ENCODE results near the gene LIN54. TPM values are rescaled to one million over a fixed set of nuclear protein-coding genes. Genes with fewer than 3 reads are reported as not detected.

Gene LIN54
- total and polyA plus RNA-seq, 2 of the 4 experiments (the other 2 are of a cell fraction): 5.3 to 26.9 TPM

GRCh38 chr4:83036991-83037665 is 26.5 kb upstream of the LIN54 start:
- H2BK120ac ChIP-seq (ENCODE audit: low read depth, low read length): no peak overlapping the region
- H2BK20ac ChIP-seq (ENCODE audit: low read depth, low read length): no peak overlapping the region
- TF ChIP-seq RCOR1 (IDR thresholded peaks at IDR 0.05; ENCODE audit: insufficient replicate concordance, low read length) (no peak), MAZ (IDR thresholded peaks at IDR 0.05; ENCODE audit: borderline replicate concordance, low read depth, low read length) (no peak)
- POLR2A ChIA-PET (ENCODE audit: unreplicated experiment): no interaction called here
- CTCF ChIA-PET: no interaction called here
- no peak overlapping the region; the same call in 1 of the 2 replicates for H4K91ac ChIP-seq (ENCODE audit: insufficient read depth, low read depth, low read length)
- intact Hi-C loops (cut with micrococcal nuclease): no loop called here
- no peak overlapping the region for H3K56ac ChIP-seq (ENCODE audit: extremely low read depth, insufficient read depth, low read length)
- in situ Hi-C loops (cut with MboI; ENCODE audit: low sequenced_read_pairs): loop anchor here (25.0 kb wide), 1 partner anchor 600 kb away; the partner anchor contains the start of genes ENOPH1 and HNRNPDL
- peak overlapping the region; percentile 20; the same call in 1 of the 2 replicates for H3K9ac ChIP-seq (ENCODE audit: low read depth, low read length)
- peaks cover 8% of the 10 kb centered on the region; the same call in 1 of the 2 replicates for H3K9me1 ChIP-seq (ENCODE audit: insufficient read depth, low read length)
- H4K8ac ChIP-seq (ENCODE audit: low read depth in 2 of 2, low read length in 2 of 2): no peak overlapping the region
- no peak overlapping the region for H2BK15ac ChIP-seq (ENCODE audit: low read depth, low read length)
- no peak overlapping the region for H3K27ac ChIP-seq (ENCODE audit: insufficient read depth, low read length)
- H2AFZ ChIP-seq (replicated peaks; ENCODE audit: low read length, poor library complexity): no peak overlapping the region
- no peaks in the 10 kb centered on the region for H3K36me3 ChIP-seq (ENCODE audit: control insufficient read depth, insufficient read depth, low read length)
- H4K5ac ChIP-seq (ENCODE audit: low read depth, low read length): no peak overlapping the region
- ATAC-seq (ENCODE audit: low read depth) (no peak), DNase-seq (no peak)
- dilution Hi-C loops (cut with HindIII; ENCODE audit: low sequenced_read_pairs, unreplicated experiment): no loop called here
- H2AK9ac ChIP-seq (replicated peaks; ENCODE audit: low read depth, low read length, poor library complexity): no peak overlapping the region
- peak overlapping the region; percentile 18 for H3K4me2 ChIP-seq (ENCODE audit: low read depth, low read length)
- no peak overlapping the region for H2AK5ac ChIP-seq (ENCODE audit: low read depth, low read length)
- peak overlapping the region; percentile 75; the same call in 1 of the 2 replicates for H3K23ac ChIP-seq (ENCODE audit: low read depth, low read length)
- H4K20me1 ChIP-seq (ENCODE audit: insufficient read depth, low read length): no peaks in the 10 kb centered on the region
- H2BK5ac ChIP-seq (ENCODE audit: low read depth, low read length, poor library complexity, severe bottlenecking): peak overlapping the region; percentile 25
- no peaks in the 10 kb centered on the region for H3K27me3 ChIP-seq (ENCODE audit: control insufficient read depth, insufficient read depth, low read length)
- H3K4ac ChIP-seq (ENCODE audit: low read depth, low read length): 0 out of 2 replicates have a peak overlapping the region, but pooled peaks have one; percentile 0
- no peaks in the 10 kb centered on the region for H3K9me3 ChIP-seq (ENCODE audit: control insufficient read depth, insufficient read depth, low read length)
- H3K14ac ChIP-seq (replicated peaks; ENCODE audit: low read depth, low read length): 0 out of 2 replicates have a peak overlapping the region, but pooled peaks have one; percentile 1
- H3K4me3 ChIP-seq (ENCODE audit: insufficient read depth, low read depth, low read length): no peak overlapping the region
- peaks cover 5% of the 10 kb centered on the region for H3K4me1 ChIP-seq (ENCODE audit: control insufficient read depth, insufficient read depth, low read length)
- no peak overlapping the region; the same call in 1 of the 2 replicates for H3K18ac ChIP-seq (ENCODE audit: low read depth, low read length)
- 60% methylated on average over 1 of the region's 5 CpGs; no CpG with 5 or more reads in 1 of the 2 experiments for WGBS, 2 experiments (ENCODE audit: extremely low coverage in 2 of 2, insufficient read length in 1 of 2)
- peaks cover 15 to 42% of the 10 kb centered on the region in 2 experiments for H3K79me1 ChIP-seq (ENCODE audit: low read depth in 1 of 2, low read length in 2 of 2)
- no TSS peak for BruUV-seq (replicated peaks)

Data from IMR-90 (cell line).